Muscle of arm (tissue), 12 donors: ENCODE results near the gene ZSCAN26. TPM values are rescaled to one million over a fixed set of nuclear protein-coding genes. Genes with fewer than 3 reads are reported as not detected.
A peak's percentile ranks its signal among the peaks of the same experiment; 100 is the strongest.
"Not testable (repeated sequence)": the region's sequence is repeated elsewhere in the genome, so short reads cannot be mapped to it uniquely, and the experiment has no call there.

Source experiments
- DNase-seq: peaks from one replicate; pipeline ENCODE4 v3.0.0-alpha.2; 2013
- polyA plus RNA-seq, 12 donors: library from polyadenylated mRNA; unstranded; fragments of 120-200 nt; gene quantifications; one replicate each; pipeline ENCODE4 v1.2.1, GENCODE V29; 2013; ENCODE audit not compliant: insufficient read length in 12 of 12

Gene ZSCAN26
- polyA plus RNA-seq, 12 donors = 7.5 to 27.5 (median 22.3) TPM; not detected in 1

GRCh38 chr6:28252009-28252975, 14.7 kb upstream of the ZSCAN26 start, which contains the start of gene ZKSCAN4:
ZKSCAN4 (minus strand) TSS chr6:28252269; CDS start chr6:28251980, 289 bp downstream.
- DNase-seq = peak; percentile 92

DNA sequence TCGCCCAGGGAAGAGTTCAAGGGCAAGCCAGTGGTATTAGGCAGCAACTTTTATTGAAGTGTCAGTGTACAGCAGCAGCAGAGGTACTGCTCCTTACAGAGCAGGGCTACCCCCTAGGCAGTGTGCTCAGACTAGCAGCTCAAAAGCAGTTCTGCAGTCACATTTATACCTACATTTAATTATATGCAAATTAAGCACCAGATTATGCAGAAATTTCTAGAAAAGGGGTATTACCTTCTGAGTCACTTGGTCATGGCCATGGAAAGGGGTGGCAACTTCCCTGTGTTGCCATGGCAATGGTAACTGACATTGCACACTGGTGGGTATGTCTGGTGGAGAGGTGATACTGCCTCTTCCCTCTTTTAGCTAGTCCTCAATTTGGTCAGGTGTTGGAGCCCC, 12.8 kb upstream of the ZSCAN26 start:
- DNase-seq = no peak

DNA sequence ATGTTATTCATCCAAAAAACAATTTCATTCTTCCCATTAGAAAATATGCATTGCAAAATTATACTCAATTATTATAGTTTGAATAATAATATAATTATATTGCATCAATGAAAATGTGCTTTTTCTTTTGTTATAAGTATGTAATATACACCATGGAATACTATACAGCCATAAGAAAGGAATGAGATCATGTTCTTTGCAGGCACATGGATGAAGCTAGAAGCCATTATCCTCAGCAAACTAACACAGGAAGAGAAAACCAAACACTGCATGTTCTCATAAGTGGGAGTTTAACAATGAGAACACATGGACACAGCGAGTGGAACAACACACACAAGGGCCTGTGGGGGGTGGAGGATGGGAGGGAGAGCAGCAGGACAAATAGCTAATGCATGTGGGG, 9.9 kb upstream of the ZSCAN26 start:
- no peak for DNase-seq

- peak; percentile 68 for DNase-seq
Observed at GRCh38 chr6:28258877-28259777, 7.8 kb upstream of the ZSCAN26 start, which contains the start of gene NKAPL. NKAPL (plus strand) TSS chr6:28259297; CDS start chr6:28259372, 75 bp downstream.

- DNase-seq = no peak
Observed at GRCh38 chr6:28263922-28264321, 3.0 kb upstream of the ZSCAN26 start.

GRCh38 chr6:28264834-28265401, 2.0 kb upstream of the ZSCAN26 start:
- no peak for DNase-seq

GRCh38 chr6:28266563-28266961, 381 bp upstream of the ZSCAN26 start:
- no peak for DNase-seq

DNA sequence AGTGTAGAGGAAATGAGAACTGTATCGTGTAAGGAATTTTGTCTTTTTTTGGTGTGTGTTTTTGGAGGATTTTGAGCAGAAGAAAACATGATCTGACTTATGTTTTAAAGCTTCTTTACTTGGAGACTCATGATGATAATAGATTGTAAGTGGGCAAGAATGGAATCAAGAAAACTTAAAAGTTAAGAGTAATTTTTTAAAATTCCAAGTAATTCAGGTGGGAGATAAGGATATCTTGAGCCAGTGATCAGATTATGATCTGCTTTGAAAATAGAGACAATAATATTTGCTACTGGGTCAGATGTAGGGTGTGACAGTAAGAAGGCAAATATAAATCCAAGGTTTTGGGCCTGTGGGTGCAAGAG, 734 bp downstream of the ZSCAN26 start:
- DNase-seq = peak; percentile 13

GRCh38 chr6:28269492-28269891, 2.5 kb downstream of the ZSCAN26 start:
- DNase-seq = no peak

GRCh38 chr6:28274888-28275287, 7.9 kb downstream of the ZSCAN26 start:
- DNase-seq = no peak

GRCh38 chr6:28277746-28278145, 10.8 kb downstream of the ZSCAN26 start:
- DNase-seq = no peak

- no peak for DNase-seq
Observed at GRCh38 chr6:28280595-28281287, 13.8 kb downstream of the ZSCAN26 start.

- DNase-seq = peak; percentile 56
Observed at GRCh38 chr6:28281288-28282064, 14.5 kb downstream of the ZSCAN26 start, which contains the start of gene PGBD1. PGBD1 (plus strand) TSS chr6:28281572; CDS start chr6:28283814, 2,242 bp downstream.

DNA sequence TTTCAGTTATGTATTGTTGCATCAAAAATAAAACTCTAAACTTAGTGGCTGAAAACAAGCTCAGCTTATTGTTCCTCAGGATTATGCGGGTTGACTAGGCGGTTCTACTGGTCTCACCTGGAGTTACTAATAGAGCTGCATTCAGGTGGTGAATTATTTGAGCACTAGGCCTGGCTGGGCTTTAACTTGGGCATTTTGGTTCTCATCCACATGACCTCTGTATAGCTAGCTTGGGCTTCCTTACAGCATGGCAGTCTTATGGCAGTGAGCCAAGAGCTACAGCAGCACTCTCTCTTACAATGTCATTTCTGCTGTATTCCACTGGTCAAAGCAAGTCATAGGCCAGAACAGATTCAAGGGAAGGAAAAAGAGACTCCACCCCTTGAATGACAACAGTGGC, 16.0 kb downstream of the ZSCAN26 start:
- DNase-seq = no peak

DNA sequence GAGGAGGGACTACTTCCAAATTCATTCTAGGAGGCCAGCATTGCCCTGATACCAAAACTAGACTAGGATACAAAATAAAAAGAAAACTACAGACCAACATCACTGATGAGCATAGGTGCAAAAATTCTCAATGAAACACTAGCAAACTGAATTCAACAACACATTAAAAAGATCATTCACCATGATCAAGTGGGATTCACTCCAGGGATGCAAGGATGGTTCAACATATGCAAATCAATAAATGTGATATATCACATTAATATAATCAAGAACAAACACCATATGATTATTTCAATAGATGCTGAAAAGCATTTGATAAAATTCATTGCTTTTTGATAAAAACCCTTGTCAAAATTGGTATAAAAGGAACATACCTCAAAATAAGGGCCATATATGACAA, 24.6 kb downstream of the ZSCAN26 start:
- DNase-seq = no peak

GRCh38 chr6:28295326-28295725, 28.4 kb downstream of the ZSCAN26 start:
- DNase-seq = no peak

DNA sequence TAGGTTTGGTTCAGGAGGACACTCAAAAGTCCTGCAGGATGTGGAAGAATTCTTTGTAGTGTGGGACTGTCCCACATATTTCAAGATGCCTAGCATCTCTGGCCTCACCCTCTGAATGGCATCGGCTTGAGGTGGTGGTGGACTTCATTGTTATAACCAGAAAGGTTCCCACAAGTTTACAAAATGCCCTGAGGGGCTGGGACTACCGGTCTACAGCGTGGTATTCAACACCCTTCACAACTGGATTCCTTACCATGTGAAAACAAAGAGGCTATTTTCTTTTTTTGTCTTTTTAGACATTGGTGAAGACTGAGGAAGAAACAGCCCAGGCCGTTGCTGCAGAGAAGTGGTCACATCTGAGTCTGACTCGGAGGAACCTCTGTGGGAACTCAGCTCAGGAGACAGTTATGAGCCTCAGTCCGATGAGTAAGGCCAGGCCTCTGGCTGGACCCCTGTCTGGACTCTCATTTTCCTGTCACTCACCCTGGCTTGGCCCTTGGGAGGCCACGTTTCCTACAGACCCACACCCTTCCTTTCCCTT, 29.6 kb downstream of the ZSCAN26 start:
- no peak for DNase-seq

- no peak for DNase-seq
Observed at GRCh38 chr6:28303570-28303969, 36.6 kb downstream of the ZSCAN26 start.

DNA sequence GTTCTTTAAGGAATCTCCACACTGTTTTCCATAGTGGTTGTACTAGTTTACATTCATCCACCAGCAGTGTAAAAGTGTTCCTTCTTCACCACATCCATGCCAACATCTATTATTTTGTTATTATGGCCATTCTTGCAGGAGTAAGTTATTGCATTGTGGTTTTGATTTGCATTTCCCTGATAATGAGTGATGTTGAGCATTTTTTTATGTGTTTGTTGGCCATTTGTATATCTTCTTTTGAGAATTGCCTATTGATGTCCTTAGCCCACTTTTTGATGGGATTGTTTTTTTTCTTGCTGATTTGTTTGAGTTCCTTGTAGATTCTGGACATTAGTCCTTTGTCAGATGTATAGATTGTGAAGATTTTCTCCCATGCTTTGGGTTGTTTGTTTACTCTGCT, 39.4 kb downstream of the ZSCAN26 start:
- DNase-seq = not testable (repeated sequence)
